Erythroblast (primary cell): Measurements from ENCODE around the gene PDE3A.

Experiments
- DNase-seq, 2 experiments: peaks; one replicate each; lab custom pipeline; 2025; lab: John Stamatoyannopoulos, UW
- GATA1 ChIP-seq: IDR thresholded peaks from 2 replicates; pipeline ENCODE4 v1.6.1; 2011; ENCODE audit warnings: low read depth, mild to moderate bottlenecking, control low read depth, low read length, moderate library complexity
- POLR2A ChIP-seq: IDR thresholded peaks from 2 replicates; pipeline ENCODE4 v1.6.1; 2011; ENCODE audit warnings: mild to moderate bottlenecking, low read length

Gene PDE3A

DNA sequence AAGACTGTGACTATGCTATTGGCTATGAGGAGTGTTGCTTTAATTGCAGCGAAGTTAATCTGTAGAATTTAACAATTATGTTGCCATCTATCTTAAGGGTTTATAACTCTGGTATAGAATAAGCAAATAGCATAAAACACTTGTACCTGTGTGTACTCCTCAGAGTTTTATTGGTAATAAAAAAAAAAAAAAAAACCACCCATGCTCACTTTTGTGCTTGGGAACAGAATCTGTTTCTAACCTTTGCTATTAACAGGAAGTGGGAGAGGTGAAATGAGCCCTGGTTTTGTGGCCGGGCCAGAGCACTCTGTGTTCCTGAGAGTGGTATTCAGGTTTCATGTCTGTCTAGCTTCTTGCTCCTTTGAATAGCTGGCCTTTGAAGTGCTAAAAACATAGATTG, 53.1 kb downstream of the PDE3A start:
- TF ChIP-seq GATA1, result no peak
- TF ChIP-seq POLR2A, result no peak
- DNase-seq, result no peak

GRCh38 chr12:20423557-20423956, 55.2 kb downstream of the PDE3A start:
- peak; percentile 4 to 20 for DNase-seq
- TF ChIP-seq POLR2A (no peak), GATA1 (no peak)

DNA sequence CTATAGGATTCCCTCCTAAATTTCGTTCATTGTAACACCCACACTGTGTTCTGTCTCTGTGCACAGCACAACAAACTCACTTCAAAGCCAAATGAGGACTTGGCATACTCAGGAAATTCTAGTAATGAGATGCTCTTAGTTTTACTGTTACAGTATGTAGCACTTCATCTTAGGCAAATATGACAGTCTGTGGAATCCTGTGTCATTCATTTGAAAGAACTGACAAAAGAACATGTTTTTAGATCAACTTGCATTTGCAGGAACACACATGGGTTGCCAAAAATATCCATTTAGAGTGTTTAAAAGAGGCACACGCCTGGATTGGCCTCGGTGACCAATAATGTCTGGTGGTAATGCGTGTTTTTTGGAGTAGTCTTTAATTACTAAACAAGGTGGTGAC, 56.5 kb downstream of the PDE3A start:
- no peak for DNase-seq
- TF ChIP-seq POLR2A (no peak), GATA1 (no peak)

DNA sequence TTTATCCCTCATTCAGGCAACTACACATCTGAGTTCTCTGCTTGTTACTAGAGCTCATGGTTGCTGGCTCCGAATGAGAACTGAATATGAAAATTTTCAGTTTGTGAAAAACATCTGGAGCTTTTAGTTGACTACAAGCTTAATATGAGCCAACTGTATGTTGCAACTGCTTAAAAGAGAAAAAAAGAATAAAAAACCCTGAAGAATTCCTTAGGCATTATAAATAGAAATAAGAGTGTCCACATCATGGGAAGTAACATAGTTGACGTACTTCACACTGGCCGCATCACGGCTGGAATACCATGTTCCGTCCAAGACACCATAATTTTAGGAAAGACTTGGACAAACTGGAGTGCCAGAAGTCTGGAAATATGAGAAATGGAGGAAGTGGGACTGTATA, 57.9 kb downstream of the PDE3A start:
- DNase-seq, result no peak
- TF ChIP-seq GATA1 (no peak), POLR2A (no peak)

- no peak for DNase-seq
- no peak for TF ChIP-seq GATA1
- TF ChIP-seq POLR2A, result no peak
These were observed 58.6 kb downstream of the PDE3A start for GRCh38 chr12:20426957-20427356.

DNA sequence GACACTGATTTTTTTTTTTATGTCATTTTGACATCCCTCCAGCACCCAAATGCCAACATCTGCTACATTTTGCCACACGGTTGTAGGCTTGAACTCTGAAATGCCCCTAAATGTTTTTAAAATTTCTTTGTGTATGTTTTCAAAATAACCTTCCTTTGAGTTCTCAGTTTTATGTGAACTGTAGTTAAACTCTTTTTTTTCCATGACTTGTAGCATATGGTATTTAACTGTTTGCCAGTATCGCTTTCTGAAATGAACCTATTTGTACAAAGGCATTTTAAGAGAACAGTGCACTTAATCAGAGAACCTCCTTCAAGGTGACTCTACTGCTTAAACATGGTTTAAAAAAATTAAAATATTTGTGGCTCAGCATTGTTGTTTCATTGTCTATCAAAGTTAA, 61.5 kb downstream of the PDE3A start:
- TF ChIP-seq POLR2A (no peak), GATA1 (no peak)

DNA sequence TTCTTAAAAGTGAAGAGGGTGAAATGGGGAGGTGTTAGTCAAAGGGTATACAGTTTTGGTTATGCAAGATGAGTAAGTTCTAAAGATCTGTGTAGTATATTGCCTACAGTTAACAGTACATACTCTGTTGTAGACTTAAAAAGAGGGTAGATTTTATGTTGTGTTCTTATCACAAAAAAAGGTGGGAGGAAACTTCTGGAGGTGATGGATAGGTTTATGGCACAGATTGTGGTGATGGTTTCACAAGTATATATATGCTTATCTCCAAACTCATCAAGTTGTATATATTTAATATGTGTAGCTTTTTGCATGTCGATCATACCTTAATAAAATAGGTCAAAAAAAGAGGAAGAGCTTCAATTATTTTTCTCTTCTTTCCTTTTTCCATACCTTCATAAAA, 64.0 kb downstream of the PDE3A start:
- no peak for DNase-seq
- no peak for TF ChIP-seq GATA1
- TF ChIP-seq POLR2A, result no peak

More for the DNA sequence above, 61.5 kb downstream of the PDE3A start:
- DNase-seq, result no peak

DNA sequence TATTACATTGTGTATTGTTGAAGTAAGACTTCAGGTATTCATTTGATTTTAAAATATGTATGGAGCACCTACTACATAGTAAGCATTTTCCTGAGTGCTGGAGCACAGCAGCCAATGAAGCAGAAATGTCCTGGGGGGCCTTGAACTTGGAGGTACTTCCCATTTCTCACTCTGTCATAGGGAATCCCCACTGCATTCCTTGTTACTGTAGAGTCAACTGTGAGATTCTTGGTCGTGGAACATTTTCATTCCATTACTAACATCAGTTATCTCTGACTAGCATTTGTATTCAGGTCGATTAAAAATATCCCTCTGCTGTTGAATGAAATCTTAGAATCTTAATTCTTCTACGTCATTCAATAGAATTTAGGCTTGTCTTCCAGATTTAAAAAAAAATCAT, 66.7 kb downstream of the PDE3A start:
- DNase-seq, result no peak
- no peak for TF ChIP-seq GATA1
- TF ChIP-seq POLR2A, result no peak

DNA sequence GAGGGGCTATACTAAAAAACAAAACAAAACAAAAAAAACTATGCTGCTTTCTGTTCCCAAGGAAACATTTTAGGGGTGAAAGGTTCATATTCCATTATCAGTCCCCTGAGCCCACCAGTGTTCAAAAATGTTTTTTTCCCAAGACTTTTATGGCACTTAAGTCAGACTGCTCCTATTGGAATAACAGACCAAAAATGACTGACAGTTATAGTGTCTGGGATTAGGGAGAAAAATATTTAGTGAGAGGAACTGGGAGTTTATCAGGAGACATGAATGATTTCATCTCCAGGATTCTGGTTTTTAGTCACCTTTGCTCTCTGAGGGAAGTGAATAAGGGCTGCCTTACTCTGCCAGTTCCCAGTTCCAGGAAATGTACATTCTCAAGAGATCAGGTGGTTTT, 68.0 kb downstream of the PDE3A start:
- DNase-seq, result no peak

GRCh38 chr12:20438299-20438779, 70.0 kb downstream of the PDE3A start:
- DNase-seq, result no peak
- TF ChIP-seq POLR2A, result no peak
- no peak for TF ChIP-seq GATA1

More for the DNA sequence above, 68.0 kb downstream of the PDE3A start:
- TF ChIP-seq GATA1 (no peak), POLR2A (no peak)

DNA sequence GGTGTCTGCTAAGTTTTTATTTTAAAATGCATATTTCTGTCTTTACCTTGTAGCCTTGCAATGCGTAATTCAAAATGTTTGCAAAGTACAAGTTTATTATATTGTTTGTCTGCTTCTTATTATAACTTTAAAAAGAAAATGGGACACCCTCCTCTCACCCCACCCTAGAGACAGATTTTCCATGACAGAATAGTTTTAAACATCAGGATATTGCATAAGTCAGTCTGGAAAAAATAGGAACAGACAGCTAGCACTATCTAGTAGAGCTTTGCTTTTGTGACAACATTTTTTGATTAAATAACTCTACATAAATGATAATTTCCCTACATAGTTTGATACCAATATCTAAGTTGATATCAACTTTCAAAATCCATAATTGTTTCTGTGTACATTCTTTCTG, 71.3 kb downstream of the PDE3A start:
- DNase-seq, result no peak
- no peak for TF ChIP-seq GATA1

- TF ChIP-seq POLR2A (no peak), GATA1 (no peak)
- DNase-seq, result no peak
These were observed 72.1 kb downstream of the PDE3A start for GRCh38 chr12:20440408-20440807.

GRCh38 chr12:20442322-20442721, 74.0 kb downstream of the PDE3A start:
- TF ChIP-seq GATA1 (no peak), POLR2A (no peak)
- no peak for DNase-seq

DNA sequence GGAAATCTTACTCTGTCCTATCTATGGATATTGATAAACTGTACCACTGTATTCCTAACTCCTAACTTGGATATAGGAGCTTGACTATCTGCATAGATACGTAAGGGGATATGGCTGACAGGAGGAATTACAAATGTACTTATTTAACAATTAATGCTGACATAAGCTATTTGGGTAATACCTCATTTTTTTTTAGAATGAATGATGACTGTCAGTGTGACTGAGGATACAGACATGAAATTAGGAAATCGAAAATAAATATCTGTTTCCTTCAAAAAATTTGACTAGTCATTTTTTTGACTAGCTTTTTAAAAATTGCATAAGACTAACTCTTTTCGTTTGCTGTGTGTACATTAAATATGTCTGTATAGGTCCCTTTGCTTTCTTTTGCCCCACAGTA, 74.9 kb downstream of the PDE3A start:
- DNase-seq, result no peak
- no peak for TF ChIP-seq GATA1
- TF ChIP-seq POLR2A, result no peak

- DNase-seq, result no peak
- no peak for TF ChIP-seq POLR2A
- no peak for TF ChIP-seq GATA1
These were observed 75.5 kb downstream of the PDE3A start for GRCh38 chr12:20443792-20444191.

- no peak for DNase-seq
- no peak for TF ChIP-seq GATA1
- no peak for TF ChIP-seq POLR2A
These were observed 76.3 kb downstream of the PDE3A start for GRCh38 chr12:20444595-20445170.

DNA sequence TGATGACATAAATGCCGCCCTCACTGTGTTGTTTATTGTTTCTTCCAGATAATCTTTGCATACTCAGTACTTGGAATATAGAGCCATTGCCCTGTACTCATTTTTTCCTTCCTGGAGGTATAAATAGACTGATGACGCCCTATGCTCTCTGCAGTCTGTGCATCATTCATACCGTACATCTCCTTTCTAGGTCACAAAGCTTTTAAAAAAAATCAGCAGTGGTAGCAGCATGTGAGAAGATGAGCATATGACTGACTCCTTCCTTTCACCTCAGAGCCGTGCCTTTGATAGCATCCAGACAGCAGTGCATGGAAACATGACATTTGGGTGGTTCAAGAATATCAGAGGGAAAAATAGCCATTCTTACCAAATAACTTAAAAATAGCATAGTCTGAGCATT, 77.3 kb downstream of the PDE3A start:
- TF ChIP-seq GATA1 (no peak), POLR2A (no peak)

More for the DNA sequence above, 77.3 kb downstream of the PDE3A start:
- no peak for DNase-seq
